GM15510 (cell line): ENCODE measurements around the gene MAGEA9B.
"Not testable (repeated sequence)": the region's sequence is repeated elsewhere in the genome, so short reads cannot be mapped to it uniquely, and the experiment has no call there.

Source experiments
- POLR2A ChIP-seq: IDR thresholded peaks from 3 replicates; pipeline ENCODE4 v1.6.1; 2011; ENCODE audit warnings: borderline replicate concordance; ENCODE audit not compliant: insufficient read length; ENCODE audit errors: extremely low read depth

MAGEA9B gene

DNA sequence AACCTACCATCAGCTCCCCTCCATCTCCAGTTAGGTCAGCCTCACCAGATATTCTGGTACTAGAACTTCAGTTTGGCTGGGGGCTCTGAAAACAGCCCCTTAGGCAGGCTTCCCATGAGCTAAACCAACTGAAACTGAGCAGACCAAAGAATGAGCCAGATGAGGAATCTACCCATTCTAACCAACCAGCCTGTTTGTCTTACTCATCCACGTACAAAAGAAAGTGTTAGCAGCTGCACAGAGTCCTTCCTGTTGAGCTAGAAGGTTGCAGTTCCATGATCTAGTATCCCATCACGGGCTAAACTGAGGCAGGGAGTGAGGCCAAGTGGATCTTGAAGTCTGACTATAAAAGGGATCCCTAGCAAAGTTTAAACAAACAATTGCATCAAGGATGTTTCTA, 17.5 kb downstream of the MAGEA9B start:
- TF ChIP-seq POLR2A: no peak

DNA sequence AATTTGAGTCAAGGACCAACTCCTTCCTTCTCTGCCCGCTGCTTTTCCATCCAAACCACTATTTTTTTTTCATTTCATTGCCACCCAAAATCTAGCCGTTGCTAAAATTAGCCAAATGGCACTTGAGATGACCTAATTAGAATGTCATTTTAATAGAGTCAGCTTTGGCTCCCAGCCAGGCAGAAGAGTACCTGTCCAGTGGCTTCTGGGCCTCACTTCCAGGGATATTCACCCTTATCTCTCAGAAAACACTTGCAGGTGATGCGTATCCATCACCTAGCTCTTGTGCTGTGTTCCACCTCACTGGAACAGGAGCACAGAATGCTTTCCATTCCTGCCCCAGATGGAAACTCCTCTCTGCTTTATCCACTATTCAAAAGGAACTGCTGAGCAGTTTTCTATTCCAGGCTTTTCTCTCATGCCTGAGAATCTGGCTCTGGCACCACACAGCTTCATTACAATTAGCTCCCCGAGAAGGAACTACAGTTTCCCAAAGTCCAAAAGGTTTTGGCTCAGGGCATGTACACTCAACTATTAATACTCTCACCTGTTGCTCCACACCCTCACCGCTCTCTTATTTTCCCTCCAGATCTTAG, 18.5 kb downstream of the MAGEA9B start:
- no peak for TF ChIP-seq POLR2A

- no peak for TF ChIP-seq POLR2A
Observed at GRCh38 chrX:149567621-149568417, 19.4 kb downstream of the MAGEA9B start.

DNA sequence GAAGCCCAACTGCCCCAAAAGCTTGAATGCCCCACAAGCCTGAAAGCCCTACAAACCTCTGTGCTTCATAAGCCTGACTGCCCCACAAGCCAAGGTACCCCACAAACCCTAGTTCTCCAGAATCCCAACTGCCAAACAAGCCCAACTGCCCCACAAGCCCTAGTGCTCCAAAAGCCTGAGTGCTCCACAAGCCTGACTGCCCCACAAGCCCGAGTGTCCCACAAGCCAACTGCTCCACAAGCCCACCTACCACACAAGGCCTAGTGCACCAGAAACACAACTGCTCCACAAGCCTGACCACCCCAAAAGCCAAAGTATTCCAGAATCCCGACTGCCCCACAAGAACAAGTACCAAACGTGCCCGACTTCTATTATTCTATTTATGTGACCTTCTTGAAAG, 23.9 kb downstream of the MAGEA9B start:
- TF ChIP-seq POLR2A: no peak

GRCh38 chrX:149549701-149550100, 37.6 kb downstream of the MAGEA9B start, which contains the start of gene HSFX3:
Gene HSFX3, minus strand, starts transcription at chrX:149549924. Its CDS starts 72 bp downstream, at chrX:149549852.
- not testable (repeated sequence) for TF ChIP-seq POLR2A

GRCh38 chrX:149541521-149542047, 45.7 kb downstream of the MAGEA9B start:
- TF ChIP-seq POLR2A: no peak

- TF ChIP-seq POLR2A: peak; percentile 71
Observed at GRCh38 chrX:149540621-149541520, 46.4 kb downstream of the MAGEA9B start, which contains the start of gene EOLA1. Gene EOLA1, plus strand, starts transcription at chrX:149541012. Its CDS starts 4,619 bp downstream, at chrX:149545631.

- TF ChIP-seq POLR2A: no peak
Observed at GRCh38 chrX:149540131-149540620, 47.1 kb downstream of the MAGEA9B start.

- no peak for TF ChIP-seq POLR2A
Observed at GRCh38 chrX:149539283-149540130, 47.8 kb downstream of the MAGEA9B start.
